Measurements from ENCODE around the gene COX20. TPM values are rescaled to one million over a fixed set of nuclear protein-coding genes. Genes with fewer than 3 reads are reported as not detected.

Gene COX20
- polyA plus RNA-seq, 2 of the 4 experiments (the other 2 are of a cell fraction) = 65.4 to 74.6 TPM

DNA sequence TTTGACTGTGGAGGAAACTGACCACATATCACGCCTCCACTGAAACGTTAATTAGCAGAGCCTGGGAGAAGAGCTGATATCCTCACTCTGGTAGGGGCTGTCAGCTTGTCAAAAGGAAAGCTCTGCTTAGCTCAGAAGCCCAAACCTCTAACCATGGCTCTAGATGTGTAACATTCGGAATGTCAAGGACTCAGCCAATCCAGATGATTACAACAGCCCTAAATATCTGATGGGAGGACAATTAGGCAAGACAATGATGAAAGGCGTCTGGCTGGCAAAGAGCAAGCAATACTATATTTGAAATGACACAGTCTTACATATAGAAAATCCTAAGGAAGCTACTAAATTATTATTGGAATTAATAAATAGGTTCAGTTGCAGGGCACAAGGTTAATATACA lies 45.7 kb upstream of the COX20 start:
- no peak for TF ChIP-seq RCOR1 (IDR thresholded peaks at IDR 0.05; ENCODE audit: low read depth, low read length)
- TF ChIP-seq, protein P1, sequence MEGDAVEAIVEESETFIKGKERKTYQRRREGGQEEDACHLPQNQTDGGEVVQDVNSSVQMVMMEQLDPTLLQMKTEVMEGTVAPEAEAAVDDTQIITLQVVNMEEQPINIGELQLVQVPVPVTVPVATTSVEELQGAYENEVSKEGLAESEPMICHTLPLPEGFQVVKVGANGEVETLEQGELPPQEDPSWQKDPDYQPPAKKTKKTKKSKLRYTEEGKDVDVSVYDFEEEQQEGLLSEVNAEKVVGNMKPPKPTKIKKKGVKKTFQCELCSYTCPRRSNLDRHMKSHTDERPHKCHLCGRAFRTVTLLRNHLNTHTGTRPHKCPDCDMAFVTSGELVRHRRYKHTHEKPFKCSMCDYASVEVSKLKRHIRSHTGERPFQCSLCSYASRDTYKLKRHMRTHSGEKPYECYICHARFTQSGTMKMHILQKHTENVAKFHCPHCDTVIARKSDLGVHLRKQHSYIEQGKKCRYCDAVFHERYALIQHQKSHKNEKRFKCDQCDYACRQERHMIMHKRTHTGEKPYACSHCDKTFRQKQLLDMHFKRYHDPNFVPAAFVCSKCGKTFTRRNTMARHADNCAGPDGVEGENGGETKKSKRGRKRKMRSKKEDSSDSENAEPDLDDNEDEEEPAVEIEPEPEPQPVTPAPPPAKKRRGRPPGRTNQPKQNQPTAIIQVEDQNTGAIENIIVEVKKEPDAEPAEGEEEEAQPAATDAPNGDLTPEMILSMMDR (IDR thresholded peaks at IDR 0.05) = no peak
- TF ChIP-seq RAD21 (conservative IDR thresholded peaks at IDR 0.05 in 1 of 2, IDR thresholded peaks at IDR 0.05 in 1 of 2) = no peak
- TF ChIP-seq POLR2A (IDR thresholded peaks at IDR 0.05; ENCODE audit: low read length) = no peak
- no peak for TF ChIP-seq SREBF2 (IDR thresholded peaks at IDR 0.05)
- TF ChIP-seq, protein P2, sequence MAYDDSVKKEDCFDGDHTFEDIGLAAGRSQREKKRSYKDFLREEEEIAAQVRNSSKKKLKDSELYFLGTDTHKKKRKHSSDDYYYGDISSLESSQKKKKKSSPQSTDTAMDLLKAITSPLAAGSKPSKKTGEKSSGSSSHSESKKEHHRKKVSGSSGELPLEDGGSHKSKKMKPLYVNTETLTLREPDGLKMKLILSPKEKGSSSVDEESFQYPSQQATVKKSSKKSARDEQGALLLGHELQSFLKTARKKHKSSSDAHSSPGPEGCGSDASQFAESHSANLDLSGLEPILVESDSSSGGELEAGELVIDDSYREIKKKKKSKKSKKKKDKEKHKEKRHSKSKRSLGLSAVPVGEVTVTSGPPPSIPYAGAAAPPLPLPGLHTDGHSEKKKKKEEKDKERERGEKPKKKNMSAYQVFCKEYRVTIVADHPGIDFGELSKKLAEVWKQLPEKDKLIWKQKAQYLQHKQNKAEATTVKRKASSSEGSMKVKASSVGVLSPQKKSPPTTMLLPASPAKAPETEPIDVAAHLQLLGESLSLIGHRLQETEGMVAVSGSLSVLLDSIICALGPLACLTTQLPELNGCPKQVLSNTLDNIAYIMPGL (CRISPR knock-in tag; IDR thresholded peaks at IDR 0.05; ENCODE audit: borderline replicate concordance) = no peak
- TF ChIP-seq ZC3H11A (IDR thresholded peaks at IDR 0.05) = no peak
- TF ChIP-seq NPAS2 (CRISPR knock-in tag; IDR thresholded peaks at IDR 0.05; ENCODE audit: borderline replicate concordance) = no peak
- TF ChIP-seq JUNB (IDR thresholded peaks at IDR 0.05) = no peak
- TF ChIP-seq GATA3 (IDR thresholded peaks at IDR 0.05; ENCODE audit: borderline replicate concordance) = no peak
- no peak for TF ChIP-seq CBX8 (IDR thresholded peaks at IDR 0.05)
- TF ChIP-seq, protein P3, sequence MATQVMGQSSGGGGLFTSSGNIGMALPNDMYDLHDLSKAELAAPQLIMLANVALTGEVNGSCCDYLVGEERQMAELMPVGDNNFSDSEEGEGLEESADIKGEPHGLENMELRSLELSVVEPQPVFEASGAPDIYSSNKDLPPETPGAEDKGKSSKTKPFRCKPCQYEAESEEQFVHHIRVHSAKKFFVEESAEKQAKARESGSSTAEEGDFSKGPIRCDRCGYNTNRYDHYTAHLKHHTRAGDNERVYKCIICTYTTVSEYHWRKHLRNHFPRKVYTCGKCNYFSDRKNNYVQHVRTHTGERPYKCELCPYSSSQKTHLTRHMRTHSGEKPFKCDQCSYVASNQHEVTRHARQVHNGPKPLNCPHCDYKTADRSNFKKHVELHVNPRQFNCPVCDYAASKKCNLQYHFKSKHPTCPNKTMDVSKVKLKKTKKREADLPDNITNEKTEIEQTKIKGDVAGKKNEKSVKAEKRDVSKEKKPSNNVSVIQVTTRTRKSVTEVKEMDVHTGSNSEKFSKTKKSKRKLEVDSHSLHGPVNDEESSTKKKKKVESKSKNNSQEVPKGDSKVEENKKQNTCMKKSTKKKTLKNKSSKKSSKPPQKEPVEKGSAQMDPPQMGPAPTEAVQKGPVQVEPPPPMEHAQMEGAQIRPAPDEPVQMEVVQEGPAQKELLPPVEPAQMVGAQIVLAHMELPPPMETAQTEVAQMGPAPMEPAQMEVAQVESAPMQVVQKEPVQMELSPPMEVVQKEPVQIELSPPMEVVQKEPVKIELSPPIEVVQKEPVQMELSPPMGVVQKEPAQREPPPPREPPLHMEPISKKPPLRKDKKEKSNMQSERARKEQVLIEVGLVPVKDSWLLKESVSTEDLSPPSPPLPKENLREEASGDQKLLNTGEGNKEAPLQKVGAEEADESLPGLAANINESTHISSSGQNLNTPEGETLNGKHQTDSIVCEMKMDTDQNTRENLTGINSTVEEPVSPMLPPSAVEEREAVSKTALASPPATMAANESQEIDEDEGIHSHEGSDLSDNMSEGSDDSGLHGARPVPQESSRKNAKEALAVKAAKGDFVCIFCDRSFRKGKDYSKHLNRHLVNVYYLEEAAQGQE (IDR thresholded peaks at IDR 0.05) = no peak
- Histone ChIP-seq H3K4me2 (no peak overlapping the region), H3K9me3 (no peaks in the 10 kb centered on the region), H3K4me3 (no peak overlapping the region), H3K4me1 (no peaks in the 10 kb centered on the region), H3K27ac (no peak overlapping the region)
- ChIA-PET POLR2A (no interaction called here), CTCF (interaction anchor here (0.7 to 2.0 kb wide), 5 partner anchors 8 to 142 kb away, joined by 3 to 4 read pairs (median 3); no protein-coding TSS in a partner anchor)
- ATAC-seq (no peak), DNase-seq (ENCODE audit: low read depth in 1 of 2, low spot score in 1 of 2) (no peak), FAIRE-seq (no peak)
- WGBS (ENCODE audit: missing lambda C conversion rate) = 65% methylated on average over 4 of the region's 4 CpGs

DNA sequence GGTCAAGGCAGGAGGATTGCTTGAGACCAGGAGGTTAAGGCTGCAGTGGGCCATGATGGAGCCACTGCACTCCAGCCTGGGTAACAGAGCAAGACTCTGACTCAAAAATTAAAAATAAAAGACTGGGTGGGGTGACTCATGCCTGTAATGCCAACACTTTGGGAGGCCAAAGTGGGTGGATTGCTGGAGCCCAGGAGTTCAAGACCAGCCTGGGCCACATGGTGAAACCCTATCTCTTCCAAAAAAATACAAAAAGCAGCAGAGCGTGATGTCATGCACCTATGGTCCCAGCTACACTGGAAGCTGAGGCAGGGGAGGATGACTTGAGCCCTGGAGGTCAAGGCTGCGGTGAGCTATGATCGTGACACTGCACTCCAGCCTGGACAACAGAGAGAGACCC lies 44.4 kb upstream of the COX20 start:
- no peak for DNase-seq (ENCODE audit: low read depth in 1 of 2, low spot score in 1 of 2)
- no peak for TF ChIP-seq PHF8 (IDR thresholded peaks at IDR 0.05; ENCODE audit: borderline replicate concordance, low read depth)
- no peak for TF ChIP-seq NPAS2 (CRISPR knock-in tag; IDR thresholded peaks at IDR 0.05; ENCODE audit: borderline replicate concordance)
- TF ChIP-seq TP53 (CRISPR knock-in tag; IDR thresholded peaks at IDR 0.05) = no peak
- TF ChIP-seq, protein P4, sequence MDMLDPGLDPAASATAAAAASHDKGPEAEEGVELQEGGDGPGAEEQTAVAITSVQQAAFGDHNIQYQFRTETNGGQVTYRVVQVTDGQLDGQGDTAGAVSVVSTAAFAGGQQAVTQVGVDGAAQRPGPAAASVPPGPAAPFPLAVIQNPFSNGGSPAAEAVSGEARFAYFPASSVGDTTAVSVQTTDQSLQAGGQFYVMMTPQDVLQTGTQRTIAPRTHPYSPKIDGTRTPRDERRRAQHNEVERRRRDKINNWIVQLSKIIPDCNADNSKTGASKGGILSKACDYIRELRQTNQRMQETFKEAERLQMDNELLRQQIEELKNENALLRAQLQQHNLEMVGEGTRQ (IDR thresholded peaks at IDR 0.05) = no peak
- no peak for TF ChIP-seq RARB (CRISPR knock-in tag; IDR thresholded peaks at IDR 0.05)
- TF ChIP-seq, protein P5, sequence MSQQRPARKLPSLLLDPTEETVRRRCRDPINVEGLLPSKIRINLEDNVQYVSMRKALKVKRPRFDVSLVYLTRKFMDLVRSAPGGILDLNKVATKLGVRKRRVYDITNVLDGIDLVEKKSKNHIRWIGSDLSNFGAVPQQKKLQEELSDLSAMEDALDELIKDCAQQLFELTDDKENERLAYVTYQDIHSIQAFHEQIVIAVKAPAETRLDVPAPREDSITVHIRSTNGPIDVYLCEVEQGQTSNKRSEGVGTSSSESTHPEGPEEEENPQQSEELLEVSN (IDR thresholded peaks at IDR 0.05; ENCODE audit: borderline replicate concordance, low read depth) = no peak
- TF ChIP-seq ZC3H11A (IDR thresholded peaks at IDR 0.05) = no peak
- TF ChIP-seq, protein P6, sequence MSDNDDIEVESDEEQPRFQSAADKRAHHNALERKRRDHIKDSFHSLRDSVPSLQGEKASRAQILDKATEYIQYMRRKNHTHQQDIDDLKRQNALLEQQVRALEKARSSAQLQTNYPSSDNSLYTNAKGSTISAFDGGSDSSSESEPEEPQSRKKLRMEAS (IDR thresholded peaks at IDR 0.05) = no peak
- no peak for TF ChIP-seq BHLHE40 (IDR thresholded peaks at IDR 0.05; ENCODE audit: low read depth, low read length)
- no peak for TF ChIP-seq GATA3 (IDR thresholded peaks at IDR 0.05; ENCODE audit: borderline replicate concordance)
- no peak for TF ChIP-seq HEYL (CRISPR knock-in tag; IDR thresholded peaks at IDR 0.05)
- TF ChIP-seq, protein P7, sequence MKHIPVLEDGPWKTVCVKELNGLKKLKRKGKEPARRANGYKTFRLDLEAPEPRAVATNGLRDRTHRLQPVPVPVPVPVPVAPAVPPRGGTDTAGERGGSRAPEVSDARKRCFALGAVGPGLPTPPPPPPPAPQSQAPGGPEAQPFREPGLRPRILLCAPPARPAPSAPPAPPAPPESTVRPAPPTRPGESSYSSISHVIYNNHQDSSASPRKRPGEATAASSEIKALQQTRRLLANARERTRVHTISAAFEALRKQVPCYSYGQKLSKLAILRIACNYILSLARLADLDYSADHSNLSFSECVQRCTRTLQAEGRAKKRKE (CRISPR knock-in tag; IDR thresholded peaks at IDR 0.05; ENCODE audit: low read depth) = no peak
- TF ChIP-seq JUNB (IDR thresholded peaks at IDR 0.05) = no peak
- 89% methylated on average over 3 of the region's 3 CpGs for WGBS (ENCODE audit: missing lambda C conversion rate)
- no peak for FAIRE-seq
- ChIA-PET CTCF (interaction anchor here (0.6 to 1.3 kb wide), 3 partner anchors 11 to 993 kb away, joined by 3 read pairs; no protein-coding TSS in a partner anchor), POLR2A (no interaction called here)
- Histone ChIP-seq H3K9me3 (no peaks in the 10 kb centered on the region), H3K4me3 (no peak overlapping the region), H3K4me2 (no peak overlapping the region), H3K27ac (no peak overlapping the region), H3K4me1 (no peaks in the 10 kb centered on the region)
- no peak for ATAC-seq

All from A549 (cell line).